Neuronal stem cell (in vitro differentiated cells): Measurements from ENCODE around the gene AVEN. TPM values are rescaled to one million over a fixed set of nuclear protein-coding genes. Genes with fewer than 3 reads are reported as not detected.

ENCODE experiments used
- DNase-seq: peaks from one replicate; pipeline ENCODE4 v3.0.0-alpha.2; 2013; ENCODE audit warnings: low spot score
- H2AFZ ChIP-seq: one replicate; pipeline ENCODE4 v1.6.1; 2013; ENCODE audit warnings: mild to moderate bottlenecking, low read length, inconsistent platforms
- H2AK5ac ChIP-seq: 2 replicates; pipeline ENCODE4 v1.6.1; 2013; ENCODE audit warnings: low read depth, mild to moderate bottlenecking, inconsistent platforms, low read length, moderate library complexity, mixed read lengths
- H2BK120ac ChIP-seq: 2 replicates; pipeline ENCODE4 v1.6.1; 2013; ENCODE audit warnings: low read depth, mild to moderate bottlenecking, inconsistent platforms, low read length, moderate library complexity, mixed read lengths
- H2BK12ac ChIP-seq: one replicate; pipeline ENCODE4 v1.6.1; 2013; ENCODE audit warnings: low read length, inconsistent platforms
- H2BK15ac ChIP-seq: 2 replicates; pipeline ENCODE4 v1.6.1; 2013; ENCODE audit warnings: mild to moderate bottlenecking, low read length, inconsistent platforms, mixed read lengths
- H2BK5ac ChIP-seq: one replicate; pipeline ENCODE4 v1.6.1; 2013; ENCODE audit warnings: inconsistent platforms, mild to moderate bottlenecking, low read length, moderate library complexity
- H3K14ac ChIP-seq: one replicate; pipeline ENCODE4 v1.6.1; 2013; ENCODE audit warnings: low read length, inconsistent platforms
- H3K18ac ChIP-seq: 2 replicates; pipeline ENCODE4 v1.6.1; 2013; ENCODE audit warnings: low read length, inconsistent platforms
- H3K23ac ChIP-seq: 2 replicates; pipeline ENCODE4 v1.6.1; 2013; ENCODE audit warnings: low read depth, mild to moderate bottlenecking, mixed read lengths, low read length, inconsistent platforms; ENCODE audit not compliant: poor library complexity
- H3K27ac ChIP-seq: replicated peaks from 3 replicates; pipeline ENCODE4 v1.5.1; 2013; ENCODE audit warnings: low read length, inconsistent platforms
- H3K27me3 ChIP-seq, 3 experiments: 2 replicates each; pipeline ENCODE4 v1.6.1; 2013; ENCODE audit warnings: low read length in 3 of 3, mild to moderate bottlenecking in 2 of 3, inconsistent platforms in 1 of 3, low read depth in 1 of 3, mixed read lengths in 1 of 3, moderate library complexity in 1 of 3; ENCODE audit not compliant: control insufficient read depth in 3 of 3, insufficient read depth in 3 of 3
- H3K36me3 ChIP-seq, 2 donors: replicated peaks in 1 of 2; 2 replicates each; pipeline ENCODE4 v1.6.1; 2013; ENCODE audit warnings: low read length in 2 of 2; ENCODE audit not compliant: control insufficient read depth in 2 of 2, insufficient read depth in 2 of 2
- H3K4ac ChIP-seq: 2 replicates; pipeline ENCODE4 v1.6.1; 2013; ENCODE audit warnings: inconsistent platforms, mild to moderate bottlenecking, low read length, moderate library complexity
- H3K4me1 ChIP-seq, 2 donors: 1 replicate in 1 of 2; 2 replicates in 1 of 2; pipeline ENCODE4 v1.6.1; 2013; ENCODE audit warnings: low read length in 2 of 2, low read depth in 1 of 2; ENCODE audit not compliant: control insufficient read depth in 2 of 2, insufficient read depth in 1 of 2
- H3K4me2 ChIP-seq: one replicate; pipeline ENCODE4 v1.6.1; 2013; ENCODE audit warnings: mild to moderate bottlenecking, low read length, inconsistent platforms; ENCODE audit not compliant: insufficient read depth, poor library complexity, severe bottlenecking
- H3K4me3 ChIP-seq, 2 donors: 2 replicates each; pipeline ENCODE4 v1.5.1; 2013; ENCODE audit warnings: low read length in 2 of 2, mild to moderate bottlenecking in 2 of 2, inconsistent platforms in 1 of 2, moderate library complexity in 1 of 2
- H3K79me1 ChIP-seq: one replicate; pipeline ENCODE4 v1.6.1; 2013; ENCODE audit warnings: low read depth, mild to moderate bottlenecking, inconsistent platforms, low read length, moderate library complexity
- H3K9ac ChIP-seq: one replicate; pipeline ENCODE4 v1.6.1; 2013; ENCODE audit warnings: mild to moderate bottlenecking, low read depth, low read length, inconsistent platforms; ENCODE audit not compliant: poor library complexity
- H3K9me3 ChIP-seq, 2 donors: replicated peaks in 1 of 2; 2 replicates each; pipeline versions ENCODE3 to v1.6.1; 2013; ENCODE audit warnings: low read length in 2 of 2, mild to moderate bottlenecking in 2 of 2, inconsistent platforms in 1 of 2, low read depth in 1 of 2, mixed read lengths in 1 of 2, moderate library complexity in 1 of 2; ENCODE audit not compliant: control insufficient read depth in 2 of 2, insufficient read depth in 1 of 2
- H4K8ac ChIP-seq: one replicate; pipeline ENCODE4 v1.6.1; 2013; ENCODE audit warnings: low read depth, mild to moderate bottlenecking, inconsistent platforms, low read length, moderate library complexity
- H4K91ac ChIP-seq: one replicate; pipeline ENCODE4 v1.6.1; 2013; ENCODE audit warnings: low read length, low read depth, mild to moderate bottlenecking, inconsistent platforms; ENCODE audit not compliant: poor library complexity
- WGBS, 2 donors: extraction: QIAGEN DNeasy Blood & Tissue Kit; methylation state at CpG; one replicate each; pipeline ENCODE4 v1.1.7; 2013; ENCODE audit warnings: missing lambda C conversion rate in 2 of 2, mixed read lengths in 1 of 2; ENCODE audit not compliant: insufficient read length in 2 of 2, insufficient replicate concordance in 1 of 2; ENCODE audit errors: extremely low coverage in 2 of 2; 5-methylcytosine and 5-hydroxymethylcytosine counted together
- polyA plus RNA-seq, 2 experiments: library from polyadenylated mRNA; stranded (reverse); fragments of 200-250 nt; gene quantifications; one replicate each; pipeline ENCODE4 v1.2.3, GENCODE V29; 2013

AVEN gene
- 7.1 TPM for polyA plus RNA-seq (2013, experiment 1 of 2)
- 6.9 TPM for polyA plus RNA-seq (2013, experiment 2 of 2)

GRCh38 chr15:34038871-34039789, at the start of gene AVEN:
Gene AVEN, minus strand, starts transcription at chr15:34039204. Its CDS starts 158 bp downstream, at chr15:34039046.
- Histone ChIP-seq H3K4ac (no peak within 1 kb of the TSS), H2AK5ac (no peak within 1 kb of the TSS)
- WGBS, 2 donors: no CpG with 5 or more reads among the region's 82 CpGs

GRCh38 chr15:34085746-34086145, 46.7 kb upstream of the AVEN start:
- H3K27ac ChIP-seq: no peak overlapping the region
- no peak overlapping the region for H2AFZ ChIP-seq
- H2BK120ac ChIP-seq: no peak overlapping the region
- no peak overlapping the region for H3K4ac ChIP-seq
- no peak overlapping the region for H2BK12ac ChIP-seq
- H4K8ac ChIP-seq: no peak overlapping the region
- H3K9me3 ChIP-seq: no peaks in the 10 kb centered on the region
- H3K79me1 ChIP-seq: no peaks in the 10 kb centered on the region
- H3K18ac ChIP-seq: no peak overlapping the region
- H2BK15ac ChIP-seq: no peak overlapping the region
- H3K36me3 ChIP-seq: peaks cover 1 to 77% of the 10 kb centered on the region in 2 donors
- H3K27me3 ChIP-seq: no peaks in the 10 kb centered on the region
- no peaks in the 10 kb centered on the region for H3K4me1 ChIP-seq
- H3K14ac ChIP-seq: no peak overlapping the region
- no CpG with 5 or more reads among the region's 2 CpGs for WGBS, 2 donors
- no peak overlapping the region for H3K23ac ChIP-seq
- no peak overlapping the region for H2AK5ac ChIP-seq
- no peak overlapping the region for H2BK5ac ChIP-seq
- H3K4me2 ChIP-seq: no peak overlapping the region
- no peak overlapping the region for H4K91ac ChIP-seq
- no peak overlapping the region for H3K4me3 ChIP-seq
- no peak for DNase-seq
- no peak overlapping the region for H3K9ac ChIP-seq

More at GRCh38 chr15:34038871-34039789, at the start of gene AVEN:
- Histone ChIP-seq H3K4me3 (peak within 1 kb of the TSS; percentile 95 to 98), H3K14ac (no peak within 1 kb of the TSS), H2BK5ac (peak within 1 kb of the TSS; percentile 66), H3K4me2 (peak within 1 kb of the TSS; percentile 66), H3K36me3 (no peaks in the 10 kb centered on the region), H3K27me3 (no peaks in the 10 kb centered on the region), H2BK12ac (no peak within 1 kb of the TSS), H3K27ac (peak within 1 kb of the TSS; percentile 96), H3K23ac (peak within 1 kb of the TSS; percentile 97), H2AFZ (peak within 1 kb of the TSS; percentile 99), H4K91ac (peak within 1 kb of the TSS; percentile 30), H3K79me1 (peaks cover 2% of the 10 kb centered on the region), H3K9ac (peak within 1 kb of the TSS; percentile 94), H2BK15ac (no peak within 1 kb of the TSS), H3K4me1 (peaks cover 0 to 4% of the 10 kb centered on the region in 2 donors), H2BK120ac (peak within 1 kb of the TSS; percentile 100), H3K18ac (peak within 1 kb of the TSS; percentile 98), H3K9me3 (no peaks in the 10 kb centered on the region), H4K8ac (no peak within 1 kb of the TSS)
- DNase-seq: peak; percentile 54

- H3K4me1 ChIP-seq: no peaks in the 10 kb centered on the region
- no peak overlapping the region for H3K4me2 ChIP-seq
- H3K27me3 ChIP-seq: no peaks in the 10 kb centered on the region
- H3K9ac ChIP-seq: no peak overlapping the region
- no peaks in the 10 kb centered on the region for H3K9me3 ChIP-seq
- peaks cover 1 to 62% of the 10 kb centered on the region in 2 donors for H3K36me3 ChIP-seq
- H2AFZ ChIP-seq: no peak overlapping the region
- H4K91ac ChIP-seq: no peak overlapping the region
- no peak overlapping the region for H3K27ac ChIP-seq
- H2BK5ac ChIP-seq: no peak overlapping the region
- H3K18ac ChIP-seq: no peak overlapping the region
- no peak overlapping the region for H3K23ac ChIP-seq
- no peak overlapping the region for H2BK120ac ChIP-seq
- no CpG with 5 or more reads among the region's 7 CpGs for WGBS, 2 donors
- no peak overlapping the region for H2AK5ac ChIP-seq
- no peak for DNase-seq
- no peak overlapping the region for H3K14ac ChIP-seq
- H2BK12ac ChIP-seq: no peak overlapping the region
- no peaks in the 10 kb centered on the region for H3K79me1 ChIP-seq
- H4K8ac ChIP-seq: no peak overlapping the region
- H2BK15ac ChIP-seq: no peak overlapping the region
- no peak overlapping the region for H3K4me3 ChIP-seq
- no peak overlapping the region for H3K4ac ChIP-seq
Observed at GRCh38 chr15:34084086-34084485, 45.1 kb upstream of the AVEN start.

- H3K27me3 ChIP-seq: no peaks in the 10 kb centered on the region
- H3K4me1 ChIP-seq: no peaks in the 10 kb centered on the region
- DNase-seq: no peak
- no peak overlapping the region for H2AK5ac ChIP-seq
- no peak overlapping the region for H2BK5ac ChIP-seq
- no peak overlapping the region for H3K9ac ChIP-seq
- no peaks in the 10 kb centered on the region for H3K9me3 ChIP-seq
- H3K14ac ChIP-seq: no peak overlapping the region
- no peak overlapping the region for H2AFZ ChIP-seq
- H3K23ac ChIP-seq: no peak overlapping the region
- peaks cover 1 to 23% of the 10 kb centered on the region in 2 donors for H3K36me3 ChIP-seq
- no peak overlapping the region for H2BK120ac ChIP-seq
- no peak overlapping the region for H3K4ac ChIP-seq
- H2BK12ac ChIP-seq: no peak overlapping the region
- no peak overlapping the region for H3K4me3 ChIP-seq
- no peak overlapping the region for H3K27ac ChIP-seq
- H3K18ac ChIP-seq: no peak overlapping the region
- H2BK15ac ChIP-seq: no peak overlapping the region
- no peak overlapping the region for H4K91ac ChIP-seq
- H4K8ac ChIP-seq: no peak overlapping the region
- no peak overlapping the region for H3K4me2 ChIP-seq
- no CpG with 5 or more reads among the region's 4 CpGs for WGBS, 2 donors
- H3K79me1 ChIP-seq: no peaks in the 10 kb centered on the region
Observed at GRCh38 chr15:34079904-34080303, 40.9 kb upstream of the AVEN start.
